Mesenchymal stem cell (in vitro differentiated cells and primary cell): Measurements from ENCODE around the gene PADI1.

Experiments used
- DNase-seq: peaks from one replicate; pipeline ENCODE4 v3.0.0-alpha.2; 2013
- H2AFZ ChIP-seq: one replicate; pipeline ENCODE4 v1.6.1; 2013; ENCODE audit warnings: low read depth, mild to moderate bottlenecking, control low read depth, inconsistent platforms, low read length, moderate library complexity
- H2AK5ac ChIP-seq: 2 replicates; pipeline ENCODE4 v1.6.1; 2013; ENCODE audit warnings: low read length, moderate library complexity, mild to moderate bottlenecking, inconsistent platforms; ENCODE audit not compliant: severe bottlenecking
- H2BK120ac ChIP-seq: one replicate; pipeline ENCODE4 v1.6.1; 2013; ENCODE audit warnings: low read depth, mild to moderate bottlenecking, inconsistent platforms, low read length, moderate library complexity
- H2BK12ac ChIP-seq, 2 experiments: one replicate each; pipeline ENCODE4 v1.6.1; 2013; ENCODE audit warnings: inconsistent platforms in 2 of 2, low read length in 2 of 2, mild to moderate bottlenecking in 2 of 2, moderate library complexity in 2 of 2, control low read depth in 1 of 2
- H2BK15ac ChIP-seq: one replicate; pipeline ENCODE4 v1.6.1; 2013; ENCODE audit warnings: mild to moderate bottlenecking, low read depth, inconsistent platforms; ENCODE audit not compliant: poor library complexity, severe bottlenecking
- H2BK5ac ChIP-seq: 2 replicates; pipeline ENCODE4 v1.6.1; 2013; ENCODE audit warnings: low read depth, mild to moderate bottlenecking, low read length, control low read depth, inconsistent platforms; ENCODE audit not compliant: poor library complexity, severe bottlenecking
- H3K14ac ChIP-seq, 2 experiments: one replicate each; pipeline ENCODE4 v1.6.1; 2013; ENCODE audit warnings: inconsistent platforms in 2 of 2, low read length in 2 of 2, control low read depth in 1 of 2, mild to moderate bottlenecking in 1 of 2, moderate library complexity in 1 of 2
- H3K18ac ChIP-seq, 2 experiments: one replicate each; pipeline ENCODE4 v1.6.1; 2013; ENCODE audit warnings: inconsistent platforms in 2 of 2, low read length in 2 of 2, control low read depth in 1 of 2, low read depth in 1 of 2, mild to moderate bottlenecking in 1 of 2
- H3K23ac ChIP-seq, 2 experiments: one replicate each; pipeline ENCODE4 v1.6.1; 2013; ENCODE audit warnings: inconsistent platforms in 2 of 2, low read length in 2 of 2, mild to moderate bottlenecking in 2 of 2, moderate library complexity in 2 of 2, control low read depth in 1 of 2
- H3K27ac ChIP-seq: 2 replicates; pipeline ENCODE4 v1.5.1; 2013; ENCODE audit warnings: mild to moderate bottlenecking, moderate library complexity, low read length, control low read depth, inconsistent platforms; ENCODE audit not compliant: poor library complexity, severe bottlenecking
- H3K27me3 ChIP-seq, 2 experiments: 2 replicates each; pipeline versions ENCODE4 v1.6.1 to v1.7.0; 2013; ENCODE audit warnings: low read length in 2 of 2, mild to moderate bottlenecking in 2 of 2, moderate library complexity in 2 of 2, control low read depth in 1 of 2, inconsistent platforms in 1 of 2; ENCODE audit not compliant: control insufficient read depth in 1 of 2, insufficient read depth in 1 of 2
- H3K36me3 ChIP-seq, 2 experiments: 2 replicates each; pipeline versions ENCODE4 v1.6.1 to v1.7.0; 2013; ENCODE audit warnings: low read length in 2 of 2, control low read depth in 1 of 2, inconsistent platforms in 1 of 2, low read depth in 1 of 2, mild to moderate bottlenecking in 1 of 2; ENCODE audit not compliant: insufficient read depth in 2 of 2, control insufficient read depth in 1 of 2
- H3K4ac ChIP-seq, 2 experiments: one replicate each; pipeline ENCODE4 v1.6.1; 2013; ENCODE audit warnings: inconsistent platforms in 2 of 2, low read length in 2 of 2, mild to moderate bottlenecking in 2 of 2, moderate library complexity in 2 of 2, control low read depth in 1 of 2, low read depth in 1 of 2
- H3K4me1 ChIP-seq: 2 replicates; pipeline ENCODE4 v1.6.1; 2013; ENCODE audit warnings: low read depth, low read length, control low read depth; ENCODE audit not compliant: control insufficient read depth, insufficient read depth
- H3K4me2 ChIP-seq: 2 replicates; pipeline ENCODE4 v1.6.1; 2013; ENCODE audit warnings: low read length, mild to moderate bottlenecking, inconsistent platforms; ENCODE audit not compliant: poor library complexity, severe bottlenecking
- H3K4me3 ChIP-seq, 2 experiments: 2 replicates each; pipeline versions ENCODE4 v1.5.1 to v1.7.0; 2013; ENCODE audit warnings: low read length in 2 of 2, mild to moderate bottlenecking in 2 of 2, control low read depth in 1 of 2, low read depth in 1 of 2; ENCODE audit not compliant: insufficient read depth in 1 of 2
- H3K79me1 ChIP-seq: replicated peaks from 2 replicates; pipeline ENCODE4 v1.6.1; 2013; ENCODE audit warnings: mild to moderate bottlenecking, control low read depth, low read length, inconsistent platforms; ENCODE audit not compliant: poor library complexity, severe bottlenecking
- H3K9ac ChIP-seq: 2 replicates; pipeline ENCODE4 v1.7.0; 2013; ENCODE audit warnings: mild to moderate bottlenecking, low read length, moderate library complexity
- H3K9me3 ChIP-seq: 2 replicates; pipeline ENCODE4 v1.7.0; 2013; ENCODE audit warnings: mild to moderate bottlenecking, low read length; ENCODE audit not compliant: control insufficient read depth
- H4K8ac ChIP-seq: one replicate; pipeline ENCODE4 v1.6.1; 2013; ENCODE audit warnings: inconsistent platforms, mild to moderate bottlenecking, low read length, moderate library complexity
- H4K91ac ChIP-seq: one replicate; pipeline ENCODE4 v1.6.1; 2013; ENCODE audit warnings: mild to moderate bottlenecking, low read length, inconsistent platforms
- WGBS: methylation state at CpG from one replicate; pipeline ENCODE4 v1.1.7; 2013; ENCODE audit warnings: mixed read lengths; 5-methylcytosine and 5-hydroxymethylcytosine counted together

PADI1 gene

GRCh38 chr1:17233675-17234320 lies 28.9 kb downstream of the PADI1 start:
- no peak overlapping the region for H3K4me3 ChIP-seq
- peak overlapping the region; percentile 63 for H2BK15ac ChIP-seq
- peaks cover 0 to 39% of the 10 kb centered on the region in 2 experiments for H3K27me3 ChIP-seq
- H4K8ac ChIP-seq, result no peak overlapping the region
- H3K27ac ChIP-seq, result peak overlapping the region; percentile 99
- H2BK12ac ChIP-seq, result peak overlapping the region; percentile 72 to 97
- peak overlapping the region; percentile 100 for H2AK5ac ChIP-seq
- no peaks in the 10 kb centered on the region for H3K79me1 ChIP-seq
- no peaks in the 10 kb centered on the region for H3K9me3 ChIP-seq
- H3K4ac ChIP-seq, result peak overlapping the region in 1 of 2 experiments; percentile 66
- H3K4me2 ChIP-seq, result peak overlapping the region; percentile 48
- 4% methylated on average over 6 of the region's 6 CpGs for WGBS
- no peaks in the 10 kb centered on the region for H3K36me3 ChIP-seq
- H3K9ac ChIP-seq, result no peak overlapping the region
- no peak overlapping the region for H2AFZ ChIP-seq
- H2BK120ac ChIP-seq, result peak overlapping the region; percentile 85
- no peak overlapping the region for H3K23ac ChIP-seq
- H4K91ac ChIP-seq, result peak overlapping the region; percentile 89
- H2BK5ac ChIP-seq, result peak overlapping the region; percentile 97
- H3K18ac ChIP-seq, result peak overlapping the region; percentile 67 to 68
- peaks cover 30% of the 10 kb centered on the region for H3K4me1 ChIP-seq
- DNase-seq, result peak; percentile 96
- H3K14ac ChIP-seq, result peak overlapping the region in 1 of 2 experiments; percentile 29

GRCh38 chr1:17234405-17234804 lies 29.5 kb downstream of the PADI1 start:
- no peak overlapping the region for H2BK120ac ChIP-seq
- peak overlapping the region; percentile 64 for H4K91ac ChIP-seq
- H3K4ac ChIP-seq, result no peak overlapping the region
- H2BK12ac ChIP-seq, result peak overlapping the region in 1 of 2 experiments; percentile 21
- no peak overlapping the region for H3K23ac ChIP-seq
- no peak for DNase-seq
- peak overlapping the region; percentile 94 for H2BK5ac ChIP-seq
- H3K27me3 ChIP-seq, result peaks cover 0 to 45% of the 10 kb centered on the region in 2 experiments
- no CpG with 5 or more reads among the region's 1 CpG for WGBS
- no peak overlapping the region for H3K14ac ChIP-seq
- no peak overlapping the region for H3K18ac ChIP-seq
- H3K9me3 ChIP-seq, result no peaks in the 10 kb centered on the region
- no peak overlapping the region for H3K4me3 ChIP-seq
- H3K9ac ChIP-seq, result no peak overlapping the region
- peak overlapping the region; percentile 77 for H2AK5ac ChIP-seq
- peaks cover 24% of the 10 kb centered on the region for H3K4me1 ChIP-seq
- peak overlapping the region; percentile 90 for H2BK15ac ChIP-seq
- H3K36me3 ChIP-seq, result no peaks in the 10 kb centered on the region
- no peaks in the 10 kb centered on the region for H3K79me1 ChIP-seq
- no peak overlapping the region for H3K4me2 ChIP-seq
- H3K27ac ChIP-seq, result peak overlapping the region; percentile 99
- no peak overlapping the region for H2AFZ ChIP-seq
- H4K8ac ChIP-seq, result no peak overlapping the region

- H3K4me2 ChIP-seq, result no peak overlapping the region
- H3K18ac ChIP-seq, result peak overlapping the region in 1 of 2 experiments; percentile 54
- H3K79me1 ChIP-seq, result no peaks in the 10 kb centered on the region
- peaks cover 0 to 3% of the 10 kb centered on the region in 2 experiments for H3K36me3 ChIP-seq
- DNase-seq, result no peak
- no peak overlapping the region for H4K8ac ChIP-seq
- H3K9ac ChIP-seq, result no peak overlapping the region
- peak overlapping the region; percentile 94 for H2AK5ac ChIP-seq
- H2BK12ac ChIP-seq, result peak overlapping the region; percentile 2 to 85
- H2BK15ac ChIP-seq, result no peak overlapping the region
- WGBS, result 96% methylated on average over 6 of the region's 9 CpGs
- no peak overlapping the region for H3K14ac ChIP-seq
- no peak overlapping the region for H3K23ac ChIP-seq
- H3K27ac ChIP-seq, result peak overlapping the region; percentile 99
- H3K4me3 ChIP-seq, result no peak overlapping the region
- H4K91ac ChIP-seq, result no peak overlapping the region
- no peak overlapping the region for H2BK120ac ChIP-seq
- no peak overlapping the region for H2AFZ ChIP-seq
- H3K27me3 ChIP-seq, result peaks cover 0 to 47% of the 10 kb centered on the region in 2 experiments
- H3K4me1 ChIP-seq, result peaks cover 25% of the 10 kb centered on the region
- no peak overlapping the region for H2BK5ac ChIP-seq
- no peaks in the 10 kb centered on the region for H3K9me3 ChIP-seq
- no peak overlapping the region for H3K4ac ChIP-seq
These were observed 30.4 kb downstream of the PADI1 start for GRCh38 chr1:17235135-17235885.
